ENCODE data around the gene LCOR. TPM values are rescaled to one million over a fixed set of nuclear protein-coding genes. Genes with fewer than 3 reads are reported as not detected.

Gene LCOR
- total RNA-seq, 1 experiment from 2014 or later, result 42.1 TPM

DNA sequence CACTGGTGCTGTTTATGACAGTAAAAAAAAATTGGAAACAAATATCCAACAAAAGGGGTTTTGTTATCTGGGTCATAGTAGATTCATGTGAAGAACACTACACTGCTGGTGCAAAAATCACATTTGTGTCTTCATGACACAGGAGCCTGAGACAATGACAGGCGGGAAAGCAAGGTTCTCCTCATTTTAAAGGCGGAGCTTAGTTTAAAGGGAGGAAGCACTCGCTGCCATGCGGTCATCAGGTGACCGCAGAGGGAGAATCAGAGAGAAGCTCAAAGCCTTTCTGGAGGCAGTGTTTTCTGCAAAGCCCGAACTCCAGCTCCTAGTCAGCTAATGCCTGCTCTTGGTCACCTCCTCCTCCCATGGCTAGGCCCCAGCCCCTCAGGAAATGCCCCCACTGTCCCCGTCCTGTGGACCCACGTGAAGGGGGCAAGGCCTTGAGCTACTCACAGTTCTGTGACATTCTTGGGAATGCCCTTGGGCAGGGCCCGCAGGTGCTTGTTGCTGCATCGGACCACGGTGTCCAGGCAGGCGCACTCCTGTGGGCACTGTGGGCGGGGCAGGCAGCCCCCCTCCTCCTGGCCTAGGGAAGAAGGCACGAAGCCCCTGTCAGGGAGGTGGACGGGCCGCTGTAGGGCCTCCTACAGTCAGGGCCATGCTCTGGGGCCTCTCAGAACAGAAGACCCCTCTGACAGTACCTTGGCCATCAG lies 207.6 kb downstream of the LCOR start:
- H2BK15ac ChIP-seq (ENCODE audit: low read depth, low read length), result no peak overlapping the region
- no peaks in the 10 kb centered on the region for H3K9me3 ChIP-seq (ENCODE audit: control insufficient read depth, low read depth, low read length)
- H2AFZ ChIP-seq (ENCODE audit: low read length), result no peak overlapping the region
- no peaks in the 10 kb centered on the region for H3K79me1 ChIP-seq (ENCODE audit: insufficient read depth, low read depth, low read length, poor library complexity, severe bottlenecking)
- H4K91ac ChIP-seq (ENCODE audit: insufficient read length, low read depth, low read length), result no peak overlapping the region
- no peak overlapping the region for H2BK120ac ChIP-seq (ENCODE audit: low read depth, low read length, poor library complexity, severe bottlenecking)
- H3K18ac ChIP-seq (ENCODE audit: insufficient read length, low read depth, low read length), result no peak overlapping the region
- H4K20me1 ChIP-seq (ENCODE audit: control insufficient read depth, insufficient read depth, insufficient read length), result no peaks in the 10 kb centered on the region
- no peak overlapping the region for H3T11ph ChIP-seq (ENCODE audit: low read length)
- no peaks in the 10 kb centered on the region for H3K79me2 ChIP-seq (ENCODE audit: insufficient read depth, low read length)
- no peak overlapping the region for H2BK20ac ChIP-seq (ENCODE audit: low read depth, low read length, poor library complexity, severe bottlenecking)
- H3K23me2 ChIP-seq (ENCODE audit: insufficient read length, low read depth, low read length, poor library complexity, severe bottlenecking), result no peaks in the 10 kb centered on the region
- H3K4me1 ChIP-seq (ENCODE audit: insufficient read depth, low read length), result no peaks in the 10 kb centered on the region
- H3K4me1 Mint-ChIP-seq, result peaks cover 20 to 22% of the 10 kb centered on the region in 2 experiments
- no peaks in the 10 kb centered on the region for H3K9me3 Mint-ChIP-seq
- H2AK5ac ChIP-seq (ENCODE audit: insufficient read length, low read length), result no peak overlapping the region
- H3K4me3 Mint-ChIP-seq, result no peak overlapping the region
- H3K4ac ChIP-seq (ENCODE audit: low read depth, low read length), result no peak overlapping the region
- H3K23ac ChIP-seq (ENCODE audit: insufficient read length, low read depth, low read length), result no peak overlapping the region
- no peaks in the 10 kb centered on the region for H3K36me3 Mint-ChIP-seq (ENCODE audit: insufficient read depth in 1 of 3, low read depth in 3 of 3)
- H4K5ac ChIP-seq (ENCODE audit: insufficient read length, low read depth, low read length), result no peak overlapping the region
- DNase-seq, result no peak
- no peak overlapping the region for H3K27ac ChIP-seq (ENCODE audit: insufficient read length, low read depth, low read length)
- H2BK12ac ChIP-seq (ENCODE audit: insufficient read length, low read depth, low read length), result no peak overlapping the region
- H2BK5ac ChIP-seq (ENCODE audit: insufficient read length, low read length), result no peak overlapping the region
- H3K4me2 ChIP-seq (ENCODE audit: insufficient read depth, insufficient read length, low read length), result no peak overlapping the region
- H3K27ac Mint-ChIP-seq, result peak overlapping the region in 1 of 3 experiments; percentile 10; a peak in 1 of 7 replicates
- H3K27me3 Mint-ChIP-seq (ENCODE audit: low read depth), result peaks cover 20% of the 10 kb centered on the region
- no peak overlapping the region for H3K9ac ChIP-seq (ENCODE audit: extremely low read depth, insufficient read length, low read length)
- no CpG with 5 or more reads among the region's 16 CpGs for WGBS (ENCODE audit: extremely low coverage, insufficient read length, low lambda C conversion rate)
- TF ChIP-seq, protein P1, sequence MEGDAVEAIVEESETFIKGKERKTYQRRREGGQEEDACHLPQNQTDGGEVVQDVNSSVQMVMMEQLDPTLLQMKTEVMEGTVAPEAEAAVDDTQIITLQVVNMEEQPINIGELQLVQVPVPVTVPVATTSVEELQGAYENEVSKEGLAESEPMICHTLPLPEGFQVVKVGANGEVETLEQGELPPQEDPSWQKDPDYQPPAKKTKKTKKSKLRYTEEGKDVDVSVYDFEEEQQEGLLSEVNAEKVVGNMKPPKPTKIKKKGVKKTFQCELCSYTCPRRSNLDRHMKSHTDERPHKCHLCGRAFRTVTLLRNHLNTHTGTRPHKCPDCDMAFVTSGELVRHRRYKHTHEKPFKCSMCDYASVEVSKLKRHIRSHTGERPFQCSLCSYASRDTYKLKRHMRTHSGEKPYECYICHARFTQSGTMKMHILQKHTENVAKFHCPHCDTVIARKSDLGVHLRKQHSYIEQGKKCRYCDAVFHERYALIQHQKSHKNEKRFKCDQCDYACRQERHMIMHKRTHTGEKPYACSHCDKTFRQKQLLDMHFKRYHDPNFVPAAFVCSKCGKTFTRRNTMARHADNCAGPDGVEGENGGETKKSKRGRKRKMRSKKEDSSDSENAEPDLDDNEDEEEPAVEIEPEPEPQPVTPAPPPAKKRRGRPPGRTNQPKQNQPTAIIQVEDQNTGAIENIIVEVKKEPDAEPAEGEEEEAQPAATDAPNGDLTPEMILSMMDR (conservative IDR thresholded peaks at IDR 0.05), result no peak
- H3K27me3 ChIP-seq (ENCODE audit: insufficient read depth, low read length), result no peaks in the 10 kb centered on the region
- no peak overlapping the region for H3K14ac ChIP-seq (ENCODE audit: insufficient read depth, low read length)
- H4K8ac ChIP-seq (replicated peaks; ENCODE audit: insufficient read length, low read depth, low read length), result no peak overlapping the region
- H3K56ac ChIP-seq (ENCODE audit: insufficient read length, low read depth, low read length), result no peak overlapping the region

All from H9 (cell line).